ENCODE measurements around the gene TPP2. TPM values are rescaled to one million over a fixed set of nuclear protein-coding genes. Genes with fewer than 3 reads are reported as not detected.

The TPP2 gene
- total RNA-seq, 1 experiment from 2014 or later, result 36.7 TPM

DNA sequence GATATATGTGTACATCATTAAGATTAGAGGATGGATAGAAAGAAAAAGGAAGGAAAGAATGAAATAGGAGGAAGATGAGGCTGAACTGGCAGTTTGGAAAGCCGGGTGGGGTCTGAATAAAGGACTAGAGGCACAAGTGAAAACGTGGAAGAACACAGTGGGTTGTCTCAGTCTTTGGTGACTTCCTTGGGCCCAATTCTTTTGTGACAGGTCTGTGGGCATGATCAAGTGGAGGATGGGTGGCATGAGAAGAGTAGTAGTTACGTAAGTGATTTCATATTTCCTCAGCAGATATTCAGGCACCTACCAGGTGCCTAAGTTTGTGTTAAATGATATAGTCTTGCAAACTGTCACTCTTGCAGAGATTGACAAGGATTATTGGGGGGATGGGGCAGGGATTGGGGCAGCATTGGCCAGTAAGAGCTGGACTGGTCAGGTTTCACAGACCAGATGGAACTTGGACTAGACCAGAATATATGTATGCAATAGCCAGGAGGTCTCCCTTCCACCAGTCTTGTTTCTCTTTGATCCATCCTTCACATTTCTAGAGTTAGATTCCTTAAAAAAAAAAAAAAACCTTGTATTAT, 2.7 kb downstream of the TPP2 start:
- BruUV-seq (replicated peaks), result no TSS peak
- ChIA-PET CTCF (no interaction called here), POLR2A (no interaction called here), RAD21 (ENCODE audit: low non-redundant PET in 1 of 2, low total read pairs in 2 of 2, uncharacterized antibody in 2 of 2, unreplicated experiment in 2 of 2) (no interaction called here)
- no peak overlapping the region for H3K4me3 ChIP-seq (replicated peaks in 1 of 2; ENCODE audit: low read depth in 1 of 2, low read length in 2 of 2)
- peaks cover 0 to 14% of the 10 kb centered on the region in 2 experiments; a peak in 2 of 4 replicates for H3K4me1 ChIP-seq (ENCODE audit: control insufficient read depth in 1 of 2, insufficient read depth in 2 of 2, low read length in 2 of 2)
- H3K36me3 ChIP-seq (ENCODE audit: control insufficient read depth in 1 of 2, insufficient read depth in 2 of 2, low read length in 2 of 2), result no peaks in the 10 kb centered on the region
- H3K4me2 ChIP-seq (ENCODE audit: low read length), result no peak overlapping the region
- peaks cover 87% of the 10 kb centered on the region for H3K79me2 ChIP-seq (ENCODE audit: insufficient read depth, low read length)
- ATAC-seq, result no peak
- no peak for TF ChIP-seq TCF7L2 (IDR thresholded peaks at IDR 0.05; ENCODE audit: borderline replicate concordance, extremely low read depth, insufficient read depth, insufficient read length)
- no peaks in the 10 kb centered on the region for H3K9me3 ChIP-seq (ENCODE audit: control insufficient read depth in 1 of 2, insufficient read depth in 1 of 2, low read depth in 1 of 2, low read length in 2 of 2)
- no peak for DNase-seq (ENCODE audit: low read depth, low spot score)
- intact Hi-C loops (cut with micrococcal nuclease), result no loop called here
- no peak overlapping the region for H3K27ac ChIP-seq (ENCODE audit: low read depth, low read length)
- H3K9me2 ChIP-seq (ENCODE audit: insufficient read depth), result no peaks in the 10 kb centered on the region; the same call in 1 of the 2 replicates
- H3K9ac ChIP-seq (ENCODE audit: low read length), result no peak overlapping the region
- H4K20me1 ChIP-seq (ENCODE audit: insufficient read depth), result peaks cover 8% of the 10 kb centered on the region; the same call in 1 of the 2 replicates
- H2AFZ ChIP-seq (ENCODE audit: low read depth, low read length, poor library complexity, severe bottlenecking), result no peak overlapping the region
- H3K27me3 ChIP-seq (ENCODE audit: insufficient read depth, low read length), result no peaks in the 10 kb centered on the region

- intact Hi-C loops (cut with micrococcal nuclease), result no loop called here
- BruUV-seq (replicated peaks), result no TSS peak
- Histone ChIP-seq H3K27me3 (ENCODE audit: insufficient read depth, low read length) (no peaks in the 10 kb centered on the region), H3K79me2 (ENCODE audit: insufficient read depth, low read length) (peaks cover 97% of the 10 kb centered on the region), H3K4me3 (replicated peaks in 1 of 2; ENCODE audit: low read depth in 1 of 2, low read length in 2 of 2) (no peak overlapping the region), H4K20me1 (ENCODE audit: insufficient read depth) (no peaks in the 10 kb centered on the region), H2AFZ (ENCODE audit: low read depth, low read length, poor library complexity, severe bottlenecking) (no peak overlapping the region), H3K9me3 (ENCODE audit: control insufficient read depth in 1 of 2, insufficient read depth in 1 of 2, low read depth in 1 of 2, low read length in 2 of 2) (no peaks in the 10 kb centered on the region), H3K36me3 (ENCODE audit: control insufficient read depth in 1 of 2, insufficient read depth in 2 of 2, low read length in 2 of 2) (peaks cover 10 to 14% of the 10 kb centered on the region in 2 experiments; a peak in 2 of 4 replicates), H3K4me2 (ENCODE audit: low read length) (no peak overlapping the region), H3K9ac (ENCODE audit: low read length) (no peak overlapping the region), H3K4me1 (ENCODE audit: control insufficient read depth in 1 of 2, insufficient read depth in 2 of 2, low read length in 2 of 2) (peaks cover 0 to 5% of the 10 kb centered on the region in 2 experiments; a peak in 1 of 4 replicates), H3K9me2 (ENCODE audit: insufficient read depth) (no peaks in the 10 kb centered on the region; the same call in 1 of the 2 replicates), H3K27ac (ENCODE audit: low read depth, low read length) (no peak overlapping the region)
- ChIA-PET POLR2A (interaction anchor here (1.3 kb wide), 1 partner anchor 10 kb away, joined by 4 read pairs; the partner anchor contains the start of gene TPP2), CTCF (no interaction called here), RAD21 (ENCODE audit: low non-redundant PET in 1 of 2, low total read pairs in 2 of 2, uncharacterized antibody in 2 of 2, unreplicated experiment in 2 of 2) (no interaction called here)
- DNase-seq (ENCODE audit: low read depth, low spot score) (no peak), ATAC-seq (no peak)
- no peak for TF ChIP-seq EGR1 (IDR thresholded peaks at IDR 0.05; ENCODE audit: low read depth)
- no peak for TF ChIP-seq EZH2 (IDR thresholded peaks at IDR 0.05)
- no peak for TF ChIP-seq SIN3A (IDR thresholded peaks at IDR 0.05; ENCODE audit: low read depth)
- no peak for TF ChIP-seq RAD21 (IDR thresholded peaks at IDR 0.05; ENCODE audit: low read depth)
- no peak for TF ChIP-seq CBX3 (IDR thresholded peaks at IDR 0.05; ENCODE audit: low read depth)
- TF ChIP-seq SRF (IDR thresholded peaks at IDR 0.05; ENCODE audit: low read depth), result no peak
- TF ChIP-seq, protein P1, sequence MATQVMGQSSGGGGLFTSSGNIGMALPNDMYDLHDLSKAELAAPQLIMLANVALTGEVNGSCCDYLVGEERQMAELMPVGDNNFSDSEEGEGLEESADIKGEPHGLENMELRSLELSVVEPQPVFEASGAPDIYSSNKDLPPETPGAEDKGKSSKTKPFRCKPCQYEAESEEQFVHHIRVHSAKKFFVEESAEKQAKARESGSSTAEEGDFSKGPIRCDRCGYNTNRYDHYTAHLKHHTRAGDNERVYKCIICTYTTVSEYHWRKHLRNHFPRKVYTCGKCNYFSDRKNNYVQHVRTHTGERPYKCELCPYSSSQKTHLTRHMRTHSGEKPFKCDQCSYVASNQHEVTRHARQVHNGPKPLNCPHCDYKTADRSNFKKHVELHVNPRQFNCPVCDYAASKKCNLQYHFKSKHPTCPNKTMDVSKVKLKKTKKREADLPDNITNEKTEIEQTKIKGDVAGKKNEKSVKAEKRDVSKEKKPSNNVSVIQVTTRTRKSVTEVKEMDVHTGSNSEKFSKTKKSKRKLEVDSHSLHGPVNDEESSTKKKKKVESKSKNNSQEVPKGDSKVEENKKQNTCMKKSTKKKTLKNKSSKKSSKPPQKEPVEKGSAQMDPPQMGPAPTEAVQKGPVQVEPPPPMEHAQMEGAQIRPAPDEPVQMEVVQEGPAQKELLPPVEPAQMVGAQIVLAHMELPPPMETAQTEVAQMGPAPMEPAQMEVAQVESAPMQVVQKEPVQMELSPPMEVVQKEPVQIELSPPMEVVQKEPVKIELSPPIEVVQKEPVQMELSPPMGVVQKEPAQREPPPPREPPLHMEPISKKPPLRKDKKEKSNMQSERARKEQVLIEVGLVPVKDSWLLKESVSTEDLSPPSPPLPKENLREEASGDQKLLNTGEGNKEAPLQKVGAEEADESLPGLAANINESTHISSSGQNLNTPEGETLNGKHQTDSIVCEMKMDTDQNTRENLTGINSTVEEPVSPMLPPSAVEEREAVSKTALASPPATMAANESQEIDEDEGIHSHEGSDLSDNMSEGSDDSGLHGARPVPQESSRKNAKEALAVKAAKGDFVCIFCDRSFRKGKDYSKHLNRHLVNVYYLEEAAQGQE (IDR thresholded peaks at IDR 0.05; ENCODE audit: low read depth), result no peak
- TF ChIP-seq ELF1 (IDR thresholded peaks at IDR 0.05; ENCODE audit: borderline replicate concordance, low read depth), result no peak
- no peak for TF ChIP-seq POLR2AphosphoS5 (IDR thresholded peaks at IDR 0.05; ENCODE audit: low read depth, low read length)
- no peak for TF ChIP-seq POLR2A (IDR thresholded peaks at IDR 0.05; ENCODE audit: borderline replicate concordance, extremely low read depth, insufficient read depth, insufficient read length)
- TF ChIP-seq CEBPB (IDR thresholded peaks at IDR 0.05; ENCODE audit: low read depth), result no peak
- TF ChIP-seq, protein P2, sequence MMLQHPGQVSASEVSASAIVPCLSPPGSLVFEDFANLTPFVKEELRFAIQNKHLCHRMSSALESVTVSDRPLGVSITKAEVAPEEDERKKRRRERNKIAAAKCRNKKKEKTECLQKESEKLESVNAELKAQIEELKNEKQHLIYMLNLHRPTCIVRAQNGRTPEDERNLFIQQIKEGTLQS (IDR thresholded peaks at IDR 0.05), result no peak
- TF ChIP-seq, protein P3, sequence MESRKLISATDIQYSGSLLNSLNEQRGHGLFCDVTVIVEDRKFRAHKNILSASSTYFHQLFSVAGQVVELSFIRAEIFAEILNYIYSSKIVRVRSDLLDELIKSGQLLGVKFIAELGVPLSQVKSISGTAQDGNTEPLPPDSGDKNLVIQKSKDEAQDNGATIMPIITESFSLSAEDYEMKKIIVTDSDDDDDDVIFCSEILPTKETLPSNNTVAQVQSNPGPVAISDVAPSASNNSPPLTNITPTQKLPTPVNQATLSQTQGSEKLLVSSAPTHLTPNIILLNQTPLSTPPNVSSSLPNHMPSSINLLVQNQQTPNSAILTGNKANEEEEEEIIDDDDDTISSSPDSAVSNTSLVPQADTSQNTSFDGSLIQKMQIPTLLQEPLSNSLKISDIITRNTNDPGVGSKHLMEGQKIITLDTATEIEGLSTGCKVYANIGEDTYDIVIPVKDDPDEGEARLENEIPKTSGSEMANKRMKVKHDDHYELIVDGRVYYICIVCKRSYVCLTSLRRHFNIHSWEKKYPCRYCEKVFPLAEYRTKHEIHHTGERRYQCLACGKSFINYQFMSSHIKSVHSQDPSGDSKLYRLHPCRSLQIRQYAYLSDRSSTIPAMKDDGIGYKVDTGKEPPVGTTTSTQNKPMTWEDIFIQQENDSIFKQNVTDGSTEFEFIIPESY (IDR thresholded peaks at IDR 0.05; ENCODE audit: extremely low read depth, insufficient replicate concordance, low read length), result no peak
Measured at GRCh38 chr13:102606537-102607309, 9.9 kb downstream of the TPP2 start.
